PC-3 (cell line): ENCODE results near the gene DYNLT4.

Experiments used
- CTCF ChIP-seq: fragments of 300-600 bp; sonication (generic); conservative IDR thresholded peaks from 2 replicates; pipeline ENCODE4 v1.5.1; 2017; ENCODE audit warnings: antibody characterized with exemption, low read depth, mild to moderate bottlenecking, low read length
- EZH2 ChIP-seq: fragments of 300-600 bp; sonication (generic); IDR thresholded peaks from one replicate; pipeline ENCODE4 v1.6.1; 2017; ENCODE audit warnings: antibody characterized with exemption, mild to moderate bottlenecking, low read length; ENCODE audit not compliant: unreplicated experiment

GRCh38 chr1:44826375-44827196 lies 19.4 kb upstream of the DYNLT4 start:
- TF ChIP-seq CTCF: no peak
- TF ChIP-seq EZH2: no peak
